ENCODE results near the gene ARHGAP15. TPM values are rescaled to one million over a fixed set of nuclear protein-coding genes. Genes with fewer than 3 reads are reported as not detected.
A peak's percentile ranks its signal among the peaks of the same experiment; 100 is the strongest.

The ARHGAP15 gene
- total RNA-seq, 3 donors from 2014 or later (not counting 1 experiment from before 2014, with no cell fraction given) = 148 to 168 (median 165) TPM

DNA sequence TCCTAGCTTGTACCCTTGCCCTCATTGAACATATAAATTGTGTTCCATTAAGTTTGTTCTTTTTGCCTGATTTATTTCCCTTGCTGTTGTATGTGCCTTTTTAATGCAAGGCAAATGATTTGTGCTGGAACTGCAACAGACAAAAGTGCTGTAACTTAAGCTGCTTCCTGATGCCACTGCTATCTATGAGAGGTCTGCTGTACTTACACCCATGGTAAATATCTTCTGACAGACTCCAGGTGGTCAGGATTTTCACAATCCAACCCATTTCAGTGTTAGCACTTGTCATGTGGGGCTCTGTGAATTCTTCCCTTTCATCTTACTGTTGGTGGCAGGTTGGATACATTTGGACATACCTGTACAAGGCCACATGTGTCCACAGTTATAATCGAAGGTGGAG, 63.5 kb downstream of the ARHGAP15 start:
- peak overlapping the region; percentile 57 to 69 for H3K27ac Mint-ChIP-seq
- no peak overlapping the region for H3K4me3 Mint-ChIP-seq
- Histone ChIP-seq H3K9me3 (ENCODE audit: control insufficient read depth, insufficient read depth, low read length) (no peaks in the 10 kb centered on the region), H3K27me3 (ENCODE audit: control insufficient read depth, insufficient read depth, low read length) (no peaks in the 10 kb centered on the region), H3K4me3 (ENCODE audit: low read length) (no peak overlapping the region), H3K36me3 (ENCODE audit: control insufficient read depth, insufficient read depth, low read length) (peaks cover 15% of the 10 kb centered on the region), H3K27ac (ENCODE audit: low read length) (no peak overlapping the region), H3K4me1 (ENCODE audit: control insufficient read depth, insufficient read depth, low read length) (no peaks in the 10 kb centered on the region)
- ATAC-seq = no peak
- peaks cover 36 to 39% of the 10 kb centered on the region in 2 donors for H3K4me1 Mint-ChIP-seq
- no peaks in the 10 kb centered on the region for H3K36me3 Mint-ChIP-seq
- no peaks in the 10 kb centered on the region for H3K9me3 Mint-ChIP-seq
- intact Hi-C loops (cut with micrococcal nuclease) = no loop called here
- 100% methylated on average over 1 of the region's 1 CpG for WGBS (ENCODE audit: insufficient coverage)
- no peak for TF ChIP-seq CTCF (IDR thresholded peaks at IDR 0.05)
- no peak for DNase-seq
- H3K27me3 Mint-ChIP-seq (ENCODE audit: low read depth in 2 of 2) = no peaks in the 10 kb centered on the region

- H3K4me1 ChIP-seq (ENCODE audit: control insufficient read depth, insufficient read depth, low read length) = no peaks in the 10 kb centered on the region
- WGBS (ENCODE audit: insufficient coverage) = 99% methylated on average over 5 of the region's 5 CpGs
- H3K27me3 ChIP-seq (ENCODE audit: control insufficient read depth, insufficient read depth, low read length) = no peaks in the 10 kb centered on the region
- ATAC-seq (no peak), DNase-seq (no peak)
- Mint-ChIP-seq H3K36me3 (no peaks in the 10 kb centered on the region), H3K4me3 (no peak overlapping the region), H3K9me3 (no peaks in the 10 kb centered on the region), H3K27me3 (ENCODE audit: low read depth in 2 of 2) (no peaks in the 10 kb centered on the region), H3K4me1 (peaks cover 36 to 39% of the 10 kb centered on the region in 2 donors), H3K27ac (peak overlapping the region in 1 of 2 donors; percentile 57)
- no peak overlapping the region for H3K4me3 ChIP-seq (ENCODE audit: low read length)
- TF ChIP-seq CTCF (IDR thresholded peaks at IDR 0.05) = no peak
- H3K36me3 ChIP-seq (ENCODE audit: control insufficient read depth, insufficient read depth, low read length) = peaks cover 15% of the 10 kb centered on the region
- intact Hi-C loops (cut with micrococcal nuclease) = no loop called here
- H3K9me3 ChIP-seq (ENCODE audit: control insufficient read depth, insufficient read depth, low read length) = no peaks in the 10 kb centered on the region
- no peak overlapping the region for H3K27ac ChIP-seq (ENCODE audit: low read length)
Measured at GRCh38 chr2:143193121-143193520, 63.9 kb downstream of the ARHGAP15 start.

GRCh38 chr2:143195511-143195910, 66.3 kb downstream of the ARHGAP15 start:
- intact Hi-C loops (cut with micrococcal nuclease) = no loop called here
- no peaks in the 10 kb centered on the region for H3K27me3 Mint-ChIP-seq (ENCODE audit: low read depth in 2 of 2)
- Histone ChIP-seq H3K36me3 (ENCODE audit: control insufficient read depth, insufficient read depth, low read length) (peaks cover 12% of the 10 kb centered on the region), H3K4me1 (ENCODE audit: control insufficient read depth, insufficient read depth, low read length) (no peaks in the 10 kb centered on the region), H3K4me3 (ENCODE audit: low read length) (no peak overlapping the region), H3K9me3 (ENCODE audit: control insufficient read depth, insufficient read depth, low read length) (no peaks in the 10 kb centered on the region), H3K27me3 (ENCODE audit: control insufficient read depth, insufficient read depth, low read length) (no peaks in the 10 kb centered on the region), H3K27ac (ENCODE audit: low read length) (no peak overlapping the region)
- DNase-seq (no peak), ATAC-seq (no peak)
- no peak for TF ChIP-seq CTCF (IDR thresholded peaks at IDR 0.05)
- no peaks in the 10 kb centered on the region for H3K36me3 Mint-ChIP-seq
- H3K4me1 Mint-ChIP-seq = peaks cover 30 to 35% of the 10 kb centered on the region in 2 donors
- H3K9me3 Mint-ChIP-seq = no peaks in the 10 kb centered on the region
- peak overlapping the region in 1 of 2 donors; percentile 14 for H3K27ac Mint-ChIP-seq
- no CpG with 5 or more reads among the region's 4 CpGs for WGBS (ENCODE audit: insufficient coverage)
- no peak overlapping the region for H3K4me3 Mint-ChIP-seq

DNA sequence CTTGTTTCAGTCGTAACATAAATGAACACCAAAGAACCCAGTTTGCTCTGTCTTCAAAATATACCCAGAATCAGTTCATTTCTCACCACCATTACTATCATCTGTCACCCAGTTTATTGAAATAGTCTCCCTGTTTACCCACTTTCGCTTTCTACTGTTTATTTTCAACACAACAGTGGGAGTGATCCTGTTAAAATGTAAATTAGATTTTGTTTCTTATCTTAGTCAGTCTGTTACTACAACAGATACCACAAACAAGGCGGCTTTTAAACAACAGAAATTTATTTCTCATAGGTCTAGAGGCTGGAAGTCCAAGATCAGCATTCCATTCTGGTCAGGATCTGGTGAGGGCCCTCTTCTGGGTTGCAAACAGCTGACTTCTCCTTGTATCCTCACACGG, 74.8 kb downstream of the ARHGAP15 start:
- no peaks in the 10 kb centered on the region for H3K9me3 Mint-ChIP-seq
- 99% methylated on average over 3 of the region's 4 CpGs for WGBS (ENCODE audit: insufficient coverage)
- Histone ChIP-seq H3K27ac (ENCODE audit: low read length) (no peak overlapping the region), H3K36me3 (ENCODE audit: control insufficient read depth, insufficient read depth, low read length) (peaks cover 27% of the 10 kb centered on the region), H3K4me3 (ENCODE audit: low read length) (no peak overlapping the region), H3K9me3 (ENCODE audit: control insufficient read depth, insufficient read depth, low read length) (no peaks in the 10 kb centered on the region), H3K27me3 (ENCODE audit: control insufficient read depth, insufficient read depth, low read length) (no peaks in the 10 kb centered on the region), H3K4me1 (ENCODE audit: control insufficient read depth, insufficient read depth, low read length) (peaks cover 6% of the 10 kb centered on the region)
- intact Hi-C loops (cut with micrococcal nuclease) = no loop called here
- TF ChIP-seq CTCF (IDR thresholded peaks at IDR 0.05) = no peak
- peaks cover 32 to 40% of the 10 kb centered on the region in 2 donors for H3K4me1 Mint-ChIP-seq
- H3K27me3 Mint-ChIP-seq (ENCODE audit: low read depth in 2 of 2) = no peaks in the 10 kb centered on the region
- no peak overlapping the region for H3K4me3 Mint-ChIP-seq
- DNase-seq (no peak), ATAC-seq (no peak)
- H3K36me3 Mint-ChIP-seq = peaks cover 17% of the 10 kb centered on the region
- H3K27ac Mint-ChIP-seq = peak overlapping the region; percentile 58 to 61

Data from natural killer cell (primary cell).